SK-N-SH (cell line): ENCODE data around the gene OSBPL7. TPM values are rescaled to one million over a fixed set of nuclear protein-coding genes. Genes with fewer than 3 reads are reported as not detected.

Experiments
- CTCF ChIA-PET: fragments of 300-600, 350-600 bp; formaldehyde crosslinking; extraction: SDS; loops from one replicate; lab custom pipeline; 2021; lab: Yijun Ruan, JAX
- POLR2A ChIA-PET: fragments of 350-600 bp; sonication (Branson Sonifier 250); formaldehyde crosslinking; extraction: SDS; loops from one replicate; lab custom pipeline; 2020; ENCODE audit warnings: antibody characterized with exemption, inconsistent platforms; lab: Yijun Ruan, JAX
- DNase-seq: peaks from one replicate; pipeline ENCODE4 v3.0.0; 2012
- H2AFZ ChIP-seq: fragments of 200-600 bp; sonication (generic); 2 replicates; pipeline ENCODE4 v1.8.1; 2016; ENCODE audit warnings: antibody characterized with exemption, mild to moderate bottlenecking, low read depth
- H3F3A ChIP-seq: fragments of 200-600 bp; sonication (generic); replicated peaks from 2 replicates; pipeline ENCODE3; 2016; ENCODE audit warnings: antibody characterized with exemption, mild to moderate bottlenecking; ENCODE audit not compliant: insufficient read depth
- H3K27ac ChIP-seq, 2 experiments: fragments of 200-500 bp in 1 of 2; fragments of 200-600 bp in 1 of 2; sonication (Bioruptor generic) in 1 of 2; sonication (generic), shearing (Covaris generic) in 1 of 2; 2 replicates each; pipeline versions ENCODE4 v1.5.1 to v1.6.1; 2014 to 2016; ENCODE audit warnings: low read depth in 2 of 2, inconsistent platforms in 1 of 2, low read length in 1 of 2, mild to moderate bottlenecking in 1 of 2, mixed read lengths in 1 of 2
- H3K27me3 ChIP-seq: fragments of 200-600 bp; sonication (generic), shearing (Covaris generic); 2 replicates; pipeline ENCODE4 v1.6.1; 2016; ENCODE audit warnings: mixed run types; ENCODE audit not compliant: insufficient read depth
- H3K36me3 ChIP-seq, 2 experiments: fragments of 200-500 bp in 1 of 2; fragments of 200-600 bp in 1 of 2; sonication (Bioruptor generic) in 1 of 2; sonication (generic) in 1 of 2; replicated peaks in 1 of 2; 2 replicates each; pipeline versions ENCODE3 to v1.5.1; 2014 to 2016; ENCODE audit warnings: low read length in 1 of 2, mild to moderate bottlenecking in 1 of 2; ENCODE audit not compliant: insufficient read depth in 2 of 2, control insufficient read depth in 1 of 2
- H3K4me1 ChIP-seq, 2 experiments: fragments of 200-500 bp in 1 of 2; fragments of 200-600 bp in 1 of 2; sonication (Bioruptor generic) in 1 of 2; sonication (generic), shearing (Covaris generic) in 1 of 2; 2 replicates each; pipeline versions ENCODE4 v1.5.1 to v1.6.1; 2014 to 2016; ENCODE audit warnings: low read depth in 1 of 2, low read length in 1 of 2, mixed run types in 1 of 2; ENCODE audit not compliant: insufficient read depth in 2 of 2, control insufficient read depth in 1 of 2
- H3K4me2 ChIP-seq: fragments of 200-600 bp; sonication (generic), shearing (Covaris generic); 2 replicates; pipeline ENCODE4 v1.6.1; 2017; ENCODE audit warnings: mixed run types
- H3K4me3 ChIP-seq, 2 experiments: fragments of 200-500 bp in 1 of 2; fragments of 200-600 bp in 1 of 2; sonication (Bioruptor generic) in 1 of 2; sonication (generic), shearing (Covaris generic) in 1 of 2; 2 replicates each; pipeline versions ENCODE4 v1.5.1 to v1.8.1; 2014 to 2016; ENCODE audit warnings: low read depth in 2 of 2, inconsistent platforms in 1 of 2, low read length in 1 of 2, mild to moderate bottlenecking in 1 of 2, mixed read lengths in 1 of 2, moderate library complexity in 1 of 2
- H3K79me2 ChIP-seq: fragments of 200-600 bp; sonication (generic); 2 replicates; pipeline ENCODE4 v1.8.1; 2017; ENCODE audit warnings: mild to moderate bottlenecking; ENCODE audit not compliant: insufficient read depth
- H3K9ac ChIP-seq: fragments of 200-600 bp; sonication (generic); 2 replicates; pipeline ENCODE4 v1.6.1; 2017; ENCODE audit warnings: mixed run types
- H3K9me2 ChIP-seq: fragments of 200-600 bp; sonication (generic); 2 replicates; pipeline ENCODE4 v1.6.1; 2017; ENCODE audit warnings: mixed run types
- H3K9me3 ChIP-seq: fragments of 200-600 bp; sonication (generic); 2 replicates; pipeline ENCODE4 v1.6.1; 2017; ENCODE audit warnings: mixed run types, mild to moderate bottlenecking, moderate library complexity
- H4K20me1 ChIP-seq: fragments of 200-600 bp; sonication (generic); 2 replicates; pipeline ENCODE4 v1.6.1; 2017; ENCODE audit warnings: mild to moderate bottlenecking, mixed run types; ENCODE audit not compliant: insufficient read depth
- CHD2 ChIP-seq: fragments of 150-350 bp; IDR thresholded peaks from 2 replicates; pipeline ENCODE4 v1.6.1; 2018; ENCODE audit warnings: low read length; ENCODE audit not compliant: partially characterized antibody
- ELF1 ChIP-seq: IDR thresholded peaks from 2 replicates; pipeline ENCODE4 v1.4.0; 2012
- EP300 ChIP-seq, 2 experiments: IDR thresholded peaks; 2 replicates each; pipeline versions ENCODE4 v1.4.0 to v1.6.1; 2012; ENCODE audit warnings: borderline replicate concordance in 1 of 2, low read depth in 1 of 2, low read length in 1 of 2
- FOSL2 ChIP-seq: IDR thresholded peaks from 2 replicates; pipeline ENCODE4 v1.4.0; 2012; ENCODE audit warnings: low read depth, mild to moderate bottlenecking, moderate library complexity, borderline replicate concordance
- FOXJ3 ChIP-seq: sonication (generic); formaldehyde crosslinking; IDR thresholded peaks from 2 replicates; pipeline ENCODE4 v1.5.1; 2020; ENCODE audit warnings: mild to moderate bottlenecking, missing genetic modification reagents
- FOXM1 ChIP-seq: IDR thresholded peaks from 2 replicates; pipeline ENCODE4 v1.4.0; 2012; ENCODE audit warnings: low read depth, mild to moderate bottlenecking
- GATA2 ChIP-seq: sonication (generic); formaldehyde crosslinking; IDR thresholded peaks from 2 replicates; pipeline ENCODE4 v1.5.0; 2020; ENCODE audit warnings: mild to moderate bottlenecking, missing genetic modification reagents
- IRF3 ChIP-seq: fragments of 150-350 bp; IDR thresholded peaks from 2 replicates; pipeline ENCODE4 v1.6.1; 2016; ENCODE audit warnings: mild to moderate bottlenecking, low read depth, low read length
- JUND ChIP-seq: IDR thresholded peaks from 2 replicates; pipeline ENCODE4 v1.4.0; 2012
- MEF2A ChIP-seq: IDR thresholded peaks from 2 replicates; pipeline ENCODE4 v1.4.0; 2012; ENCODE audit warnings: low read depth, borderline replicate concordance
- MXI1 ChIP-seq: IDR thresholded peaks from 2 replicates; pipeline ENCODE4 v1.6.1; 2012; ENCODE audit warnings: mild to moderate bottlenecking, low read depth, low read length, improper control_type of control experiment
- NRF1 ChIP-seq: IDR thresholded peaks from 2 replicates; pipeline ENCODE4 v1.6.1; 2012; ENCODE audit warnings: low read depth, mild to moderate bottlenecking, low read length
- POLR2AphosphoS5 ChIP-seq: IDR thresholded peaks from 2 replicates; pipeline ENCODE4 v1.6.1; 2012; ENCODE audit warnings: low read depth, low read length
- RCOR1 ChIP-seq: fragments of 150-350 bp; IDR thresholded peaks from 2 replicates; pipeline ENCODE4 v1.6.1; 2017; ENCODE audit warnings: antibody characterized with exemption, low read length
- REST ChIP-seq: IDR thresholded peaks from 2 replicates; pipeline ENCODE4 v1.6.1; 2012; ENCODE audit warnings: mild to moderate bottlenecking, low read depth, low read length, moderate library complexity
- RFX5 ChIP-seq: IDR thresholded peaks from 2 replicates; pipeline ENCODE4 v1.6.1; 2012; ENCODE audit warnings: mild to moderate bottlenecking, improper control_type of control experiment, low read length
- TAF1 ChIP-seq: IDR thresholded peaks from 2 replicates; pipeline ENCODE4 v1.6.1; 2012; ENCODE audit warnings: low read depth, mild to moderate bottlenecking, low read length, moderate library complexity, borderline replicate concordance
- TCF12 ChIP-seq: IDR thresholded peaks from 2 replicates; pipeline ENCODE4 v1.4.0; 2012
- TEAD4 ChIP-seq: IDR thresholded peaks from 2 replicates; pipeline ENCODE4 v1.4.0; 2012; ENCODE audit warnings: mild to moderate bottlenecking, borderline replicate concordance; ENCODE audit not compliant: insufficient read depth
- USF2 ChIP-seq: fragments of 150-350 bp; IDR thresholded peaks from 2 replicates; pipeline ENCODE4 v1.6.1; 2017; ENCODE audit warnings: antibody characterized with exemption, low read length, low read depth, borderline replicate concordance
- YY1 ChIP-seq: IDR thresholded peaks from 2 replicates; pipeline ENCODE4 v1.4.0; 2012; ENCODE audit warnings: low read depth, mild to moderate bottlenecking
- WGBS: methylation state at CpG from one replicate; pipeline ENCODE4 v1.1.6; 2017; ENCODE audit warnings: low lambda C conversion rate; 5-methylcytosine and 5-hydroxymethylcytosine counted together
- polyA plus RNA-seq, 3 experiments: library from polyadenylated mRNA; depleted of rRNA; stranded (reverse); fragments of >200 nt; gene quantifications; 2 replicates each; pipeline ENCODE4 v1.2.3, GENCODE V29; 2012

The OSBPL7 gene
- polyA plus RNA-seq, 1 of the 3 experiments (the other 2 are of a cell fraction) = 23.7 TPM

DNA sequence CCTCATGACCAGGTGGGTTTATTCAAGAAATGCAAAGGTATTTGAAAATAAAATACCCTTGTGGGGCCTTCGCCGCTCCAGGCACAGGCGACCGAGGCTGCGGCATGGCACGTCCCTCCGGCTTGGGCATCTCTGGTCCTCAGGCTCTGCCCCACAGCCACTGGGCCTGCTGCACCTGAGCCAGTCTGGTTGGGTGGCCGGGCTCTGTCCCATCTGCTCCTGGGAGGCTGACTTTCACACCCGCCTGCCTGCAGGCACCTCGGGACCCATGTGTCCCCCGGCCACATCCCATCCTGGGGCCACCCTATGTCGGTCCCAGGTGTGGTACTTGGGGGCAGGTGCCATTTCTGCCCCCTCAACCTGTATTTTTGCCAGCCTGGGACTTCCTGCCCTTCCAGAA, 20.9 kb downstream of the OSBPL7 start:
- Histone ChIP-seq H3K27me3 (peaks cover 19% of the 10 kb centered on the region), H4K20me1 (no peaks in the 10 kb centered on the region), H3K27ac (no peak overlapping the region), H3K4me3 (no peak overlapping the region), H3K9me3 (no peaks in the 10 kb centered on the region), H3K36me3 (no peaks in the 10 kb centered on the region)
- TF ChIP-seq CHD2 (no peak), POLR2AphosphoS5 (no peak), USF2 (no peak), TCF12 (no peak), ELF1 (no peak), RCOR1 (no peak), EP300 (IDR thresholded peaks at IDR 0.05; ENCODE audit: borderline replicate concordance in 1 of 2, low read depth in 1 of 2, low read length in 1 of 2) (no peak), IRF3 (no peak), NRF1 (no peak), FOSL2 (no peak), YY1 (no peak), RFX5 (no peak), FOXJ3 (CRISPR knock-in tag) (no peak), TEAD4 (no peak), MEF2A (no peak), TAF1 (no peak), FOXM1 (no peak), GATA2 (no peak), MXI1 (no peak), JUND (no peak)
- TF ChIP-seq, all 33 proteins: peak for 0
- Histone ChIP-seq H3K4me2 (no peak overlapping the region), H3K79me2 (no peaks in the 10 kb centered on the region), H3K9me2 (no peaks in the 10 kb centered on the region), H3K9ac (no peak overlapping the region), H3K4me1 (no peaks in the 10 kb centered on the region), H3F3A (no peaks in the 10 kb centered on the region), H2AFZ (no peak overlapping the region)
- WGBS = 70% methylated on average over 12 of the region's 12 CpGs
- ChIA-PET CTCF (interaction anchor here (1.3 to 5.2 kb wide), 15 partner anchors 7 to 185 kb away, joined by 3 to 88 read pairs (median 11); partner anchors contain the start of genes SCRN2 and TBX21), POLR2A (no interaction called here)
- DNase-seq = peak; percentile 22

DNA sequence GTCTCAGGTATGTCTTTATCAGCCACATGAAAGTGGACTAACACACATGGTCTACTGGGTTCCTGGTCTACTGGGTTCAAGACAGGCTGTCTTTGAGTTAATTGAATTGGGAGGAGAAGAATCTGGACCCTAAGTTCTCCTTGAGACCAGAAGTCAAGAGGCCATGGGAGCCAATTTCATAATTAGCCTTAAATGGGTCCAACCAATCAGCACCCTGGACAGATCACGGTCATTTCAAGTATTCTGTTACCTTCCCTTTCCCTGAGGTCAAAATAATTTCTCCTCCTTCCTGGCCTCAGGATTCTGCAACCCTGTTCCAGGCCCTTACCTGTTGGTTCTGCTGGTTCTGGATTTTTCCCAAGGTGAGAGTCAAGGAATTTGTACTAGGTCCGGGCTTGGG, 23.8 kb downstream of the OSBPL7 start:
- H4K20me1 ChIP-seq = no peaks in the 10 kb centered on the region
- no peak overlapping the region for H3K27ac ChIP-seq
- H3K4me1 ChIP-seq = no peaks in the 10 kb centered on the region
- H3K4me2 ChIP-seq = no peak overlapping the region
- TF ChIP-seq RFX5 (no peak), REST (peak; percentile 96)
- H3K27me3 ChIP-seq = peaks cover 48% of the 10 kb centered on the region
- ChIA-PET CTCF (interaction anchor here (1.2 to 2.3 kb wide), 6 partner anchors 8 to 133 kb away, joined by 4 to 12 read pairs (median 8); no protein-coding TSS in a partner anchor), POLR2A (no interaction called here)
- no peak overlapping the region for H3K4me3 ChIP-seq
- no peaks in the 10 kb centered on the region for H3K9me3 ChIP-seq
- H3K79me2 ChIP-seq = no peaks in the 10 kb centered on the region
- H3K9ac ChIP-seq = no peak overlapping the region
- DNase-seq = no peak
- WGBS = 65% methylated on average over 2 of the region's 2 CpGs
- no peaks in the 10 kb centered on the region for H3K9me2 ChIP-seq
- no peaks in the 10 kb centered on the region for H3F3A ChIP-seq
- H3K36me3 ChIP-seq = no peaks in the 10 kb centered on the region
- H2AFZ ChIP-seq = no peak overlapping the region
